A673 (cell line): ENCODE measurements around the gene NECTIN4. TPM values are rescaled to one million over a fixed set of nuclear protein-coding genes. Genes with fewer than 3 reads are reported as not detected.

ENCODE experiments used
- BruUV-seq: library from RNA; stranded (reverse); fragments of 400-500 nt; replicated peaks from 2 replicates; lab custom pipeline; 2021; lab: Mats Ljungman, UMichigan
- CTCF ChIA-PET: fragments of 300-600 bp; sonication (Branson Sonifier 250); formaldehyde crosslinking; loops from one replicate; lab custom pipeline; 2022; ENCODE audit warnings: antibody characterized with exemption; lab: Charles Lee
- POLR2A ChIA-PET: fragments of 300-600 bp; sonication (Branson Sonifier 250); formaldehyde crosslinking; loops from one replicate; lab custom pipeline; 2022; ENCODE audit warnings: antibody characterized with exemption; ENCODE audit not compliant: low non-redundant PET; lab: Charles Lee
- DNase-seq: peaks from one replicate; pipeline ENCODE4 v3.0.0-alpha.2; 2015; ENCODE audit warnings: low spot score
- H3K27ac ChIP-seq: fragments of 200-600 bp; sonication (generic); 2 replicates; pipeline ENCODE4 v1.5.1; 2016; ENCODE audit warnings: mixed run types, low read depth, mild to moderate bottlenecking, mixed read lengths, antibody characterized with exemption, low read length; ENCODE audit not compliant: poor library complexity, severe bottlenecking
- H3K27me3 ChIP-seq: fragments of 200-600 bp; sonication (generic); replicated peaks from 2 replicates; pipeline ENCODE4 v1.6.1; 2017; ENCODE audit warnings: mixed run types, low read depth, mild to moderate bottlenecking, mixed read lengths, antibody characterized with exemption, low read length; ENCODE audit not compliant: insufficient read depth, poor library complexity
- H3K36me3 ChIP-seq: fragments of 200-600 bp; sonication (generic); 2 replicates; pipeline ENCODE4 v1.6.1; 2016; ENCODE audit warnings: mixed run types, mild to moderate bottlenecking, mixed read lengths, antibody characterized with exemption, low read length; ENCODE audit not compliant: insufficient read depth, poor library complexity, severe bottlenecking
- H3K4me1 ChIP-seq: fragments of 200-600 bp; sonication (generic); 2 replicates; pipeline ENCODE4 v1.6.1; 2017; ENCODE audit warnings: mixed run types, mild to moderate bottlenecking, mixed read lengths, antibody characterized with exemption, low read length; ENCODE audit not compliant: insufficient read depth, poor library complexity, severe bottlenecking
- H3K4me3 ChIP-seq: fragments of 200-600 bp; sonication (generic); 2 replicates; pipeline ENCODE4 v1.5.1; 2016; ENCODE audit warnings: low read depth, mixed run types, mild to moderate bottlenecking, mixed read lengths, low read length; ENCODE audit not compliant: poor library complexity, severe bottlenecking
- H3K9me3 ChIP-seq: fragments of 200-600 bp; sonication (generic); 2 replicates; pipeline ENCODE4 v1.6.1; 2016; ENCODE audit warnings: mixed run types, low read depth, mild to moderate bottlenecking, mixed read lengths, antibody characterized with exemption, low read length; ENCODE audit not compliant: poor library complexity, severe bottlenecking
- CTCF ChIP-seq: fragments of 300-800, 200-600 bp; sonication (generic); conservative IDR thresholded peaks from 2 replicates; pipeline ENCODE4 v1.5.1; 2017; ENCODE audit warnings: low read depth, mild to moderate bottlenecking, antibody characterized with exemption, low read length, moderate library complexity, mixed read lengths
- EZH2 ChIP-seq: fragments of 200-600 bp; sonication (generic); IDR thresholded peaks from 2 replicates; pipeline ENCODE4 v1.6.1; 2017; ENCODE audit warnings: borderline replicate concordance, low read depth, mild to moderate bottlenecking, mixed read lengths, antibody characterized with exemption, low read length; ENCODE audit not compliant: poor library complexity, severe bottlenecking
- intact Hi-C: fragments of 100-400 bp; cut with micrococcal nuclease; formaldehyde crosslinking; loops from one replicate; pipeline ENCODE4 v1.10.0; 2022; ENCODE audit not compliant: unreplicated experiment
- total RNA-seq: library from RNA; stranded (reverse); gene quantifications from 2 replicates; pipeline ENCODE4 v1.2.3, GENCODE V29; 2021

Gene NECTIN4
- total RNA-seq, 1 experiment from 2014 or later, result not detected

- ChIA-PET POLR2A (no interaction called here), CTCF (no interaction called here)
- Histone ChIP-seq H3K4me3 (no peak overlapping the region), H3K27me3 (peaks cover 3% of the 10 kb centered on the region), H3K27ac (no peak overlapping the region), H3K4me1 (no peaks in the 10 kb centered on the region), H3K36me3 (peaks cover 14% of the 10 kb centered on the region), H3K9me3 (no peaks in the 10 kb centered on the region)
- DNase-seq, result no peak
- intact Hi-C loops, result loop anchor here (10.0 kb wide), 1 partner anchor 372 kb away; no protein-coding TSS in a partner anchor
- BruUV-seq, result no TSS peak
- no peak for TF ChIP-seq CTCF
- no peak for TF ChIP-seq EZH2
These were observed 7.2 kb upstream of the NECTIN4 start for GRCh38 chr1:161096530-161096929.

- no peak for TF ChIP-seq EZH2
- no peak for TF ChIP-seq CTCF
- no peaks in the 10 kb centered on the region for H3K9me3 ChIP-seq
- CTCF ChIA-PET, result no interaction called here
- no peak overlapping the region for H3K4me3 ChIP-seq
- H3K27ac ChIP-seq, result no peak overlapping the region
- POLR2A ChIA-PET, result no interaction called here
- no peaks in the 10 kb centered on the region for H3K4me1 ChIP-seq
- peaks cover 12% of the 10 kb centered on the region for H3K36me3 ChIP-seq
- H3K27me3 ChIP-seq, result peaks cover 3% of the 10 kb centered on the region
- no peak for DNase-seq
- intact Hi-C loops, result loop anchor here (10.0 kb wide), 1 partner anchor 371 kb away; no protein-coding TSS in a partner anchor
- BruUV-seq, result no TSS peak
These were observed 6.7 kb upstream of the NECTIN4 start for GRCh38 chr1:161096015-161096414.

- no peaks in the 10 kb centered on the region for H3K9me3 ChIP-seq
- H3K36me3 ChIP-seq, result peaks cover 5% of the 10 kb centered on the region
- POLR2A ChIA-PET, result no interaction called here
- H3K4me1 ChIP-seq, result no peaks in the 10 kb centered on the region
- intact Hi-C loops, result loop anchor here (10.0 kb wide), 1 partner anchor 370 kb away; no protein-coding TSS in a partner anchor
- H3K27me3 ChIP-seq, result peaks cover 3% of the 10 kb centered on the region
- TF ChIP-seq EZH2, result no peak
- TF ChIP-seq CTCF, result no peak
- no TSS peak for BruUV-seq
- H3K27ac ChIP-seq, result no peak overlapping the region
- no peak for DNase-seq
- no peak overlapping the region for H3K4me3 ChIP-seq
- CTCF ChIA-PET, result no interaction called here
These were observed 5.9 kb upstream of the NECTIN4 start for GRCh38 chr1:161095230-161095629.
